ENCODE measurements around the gene RIPOR2. TPM values are rescaled to one million over a fixed set of nuclear protein-coding genes. Genes with fewer than 3 reads are reported as not detected.
"Not testable (repeated sequence)": the region's sequence is repeated elsewhere in the genome, so short reads cannot be mapped to it uniquely, and the experiment has no call there.

Gene RIPOR2
- polyA plus RNA-seq, 1 donor, result 8.8 TPM

GRCh38 chr6:24957199-24957598 is 21.4 kb upstream of the RIPOR2 start:
- DNase-seq, result no peak

- no peak for DNase-seq
Measured at GRCh38 chr6:24953726-24954125, 18.0 kb upstream of the RIPOR2 start.

- no peak for DNase-seq
Measured at GRCh38 chr6:24951811-24952299, 16.1 kb upstream of the RIPOR2 start.

DNA sequence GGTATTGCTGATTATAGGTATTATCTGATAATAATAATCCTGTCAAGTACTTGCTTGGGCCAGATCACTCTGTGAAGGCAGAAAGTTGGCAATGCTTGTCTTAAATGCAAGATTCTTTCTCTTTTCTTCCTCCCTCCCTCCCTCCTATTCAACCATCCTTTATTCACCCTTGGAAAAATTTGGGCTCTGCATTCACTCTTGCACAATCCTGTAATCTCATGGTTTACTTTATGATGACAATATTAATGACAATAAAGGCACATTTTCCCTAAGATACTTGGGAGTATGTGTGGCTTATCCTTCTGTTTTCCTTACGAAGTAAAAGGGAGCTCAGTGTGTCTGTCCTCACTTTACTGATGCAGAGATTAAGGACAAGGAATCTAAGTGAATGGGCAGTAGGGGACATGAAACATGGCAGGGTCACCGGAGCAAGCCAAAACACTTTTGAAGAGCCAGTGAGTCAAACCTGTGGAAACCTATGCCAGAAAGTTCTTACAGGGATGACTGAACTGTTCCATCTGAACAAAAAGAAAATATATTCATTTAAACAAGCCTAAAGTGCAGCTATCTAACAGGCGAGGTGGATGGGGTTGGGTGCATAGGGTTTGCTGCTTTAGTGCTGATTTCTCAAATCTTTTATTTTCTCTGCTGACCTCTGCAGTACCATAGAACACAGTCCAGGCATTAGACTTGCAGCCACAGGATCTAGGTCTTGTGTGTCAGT is 14.6 kb upstream of the RIPOR2 start:
- no peak for DNase-seq

GRCh38 chr6:24949020-24949569 is 13.3 kb upstream of the RIPOR2 start:
- no peak for DNase-seq

DNA sequence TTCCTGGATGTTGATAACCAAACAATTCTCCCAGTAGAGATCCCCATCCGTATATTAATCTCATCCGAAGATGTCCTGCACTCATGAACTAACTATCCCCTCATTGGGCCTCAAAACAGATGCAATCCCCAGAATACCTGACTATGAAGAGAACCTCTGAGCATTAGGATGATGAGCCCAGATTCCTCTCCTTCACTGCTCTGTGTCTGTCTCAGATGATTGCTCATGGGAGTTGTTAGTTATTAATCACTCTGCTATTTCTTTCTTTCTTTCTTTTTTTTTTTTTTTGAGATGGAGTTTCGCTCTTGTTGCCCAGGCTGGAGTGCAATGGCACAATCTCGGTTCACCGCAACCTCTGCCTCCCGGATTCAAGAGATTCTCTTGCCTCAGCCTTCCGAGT is 12.5 kb upstream of the RIPOR2 start:
- not testable (repeated sequence) for DNase-seq

DNA sequence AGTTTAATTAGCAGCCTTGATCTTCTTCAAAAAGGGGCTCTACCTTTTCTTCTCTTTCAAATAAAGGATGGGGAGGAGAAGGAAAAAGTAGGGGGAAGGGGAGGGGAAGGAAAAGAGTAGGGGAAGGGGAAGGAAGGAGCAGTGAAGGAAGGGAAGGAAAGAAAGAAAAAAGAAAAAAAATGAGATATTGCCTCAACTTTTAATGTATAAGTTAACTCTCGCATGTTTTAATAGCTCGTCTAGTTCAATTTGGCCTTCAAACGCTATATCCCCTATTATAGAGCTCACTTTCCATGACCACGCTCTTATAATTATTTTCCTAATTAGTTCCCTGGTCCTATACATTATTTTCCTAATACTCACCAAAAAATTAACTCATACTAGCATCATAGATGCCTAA is 11.9 kb upstream of the RIPOR2 start:
- DNase-seq, result no peak

GRCh38 chr6:24945054-24945453 is 9.3 kb upstream of the RIPOR2 start:
- DNase-seq, result no peak

DNA sequence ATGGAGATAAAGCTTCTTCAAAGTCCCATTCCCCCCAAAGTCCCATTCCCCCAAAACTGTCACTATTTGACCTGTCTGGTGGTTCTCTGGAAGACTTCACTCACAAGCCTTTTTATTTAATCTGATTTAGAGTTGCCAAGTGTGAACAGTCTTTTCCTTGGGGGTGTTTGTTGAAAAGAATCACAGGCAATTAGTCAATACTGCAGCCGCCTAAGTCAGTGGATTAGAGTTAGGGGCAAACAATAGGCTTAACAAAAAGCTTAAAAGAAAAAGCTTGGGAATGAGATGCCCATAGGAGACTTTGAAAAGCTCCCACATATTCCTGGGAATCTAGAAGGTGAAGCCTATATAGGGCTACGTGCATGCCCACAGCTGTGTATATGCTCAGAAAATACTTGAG is 8.0 kb upstream of the RIPOR2 start:
- no peak for DNase-seq

DNA sequence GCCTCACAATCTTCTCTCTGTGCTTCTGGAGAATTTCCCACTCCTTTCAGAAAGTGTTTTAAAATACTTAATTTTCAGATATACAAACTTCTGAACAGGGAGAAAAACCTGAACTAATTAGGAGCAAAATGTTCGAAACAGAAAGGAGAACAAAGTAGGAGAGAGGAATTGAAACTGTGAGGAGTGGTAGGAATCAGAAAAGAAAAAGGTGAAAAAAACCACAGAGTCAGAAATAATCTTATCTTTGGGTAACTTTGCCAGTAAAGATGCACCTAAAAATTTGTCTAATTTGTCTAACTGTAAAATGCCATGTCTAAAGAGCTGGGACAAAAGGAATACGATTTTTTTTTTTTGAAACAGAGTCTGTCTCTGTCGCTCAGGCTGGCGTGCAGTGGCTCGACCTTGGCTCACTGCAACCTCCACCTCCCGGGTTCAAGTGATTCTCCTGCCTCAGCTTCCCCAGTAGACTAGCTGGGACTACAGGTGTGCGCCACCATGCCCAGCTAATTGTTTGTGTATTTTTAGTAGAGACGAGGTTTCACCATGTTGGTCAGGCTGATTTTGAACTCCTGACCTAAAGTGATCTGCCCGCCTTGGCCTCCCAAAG is 4.7 kb upstream of the RIPOR2 start:
- DNase-seq, result no peak

DNA sequence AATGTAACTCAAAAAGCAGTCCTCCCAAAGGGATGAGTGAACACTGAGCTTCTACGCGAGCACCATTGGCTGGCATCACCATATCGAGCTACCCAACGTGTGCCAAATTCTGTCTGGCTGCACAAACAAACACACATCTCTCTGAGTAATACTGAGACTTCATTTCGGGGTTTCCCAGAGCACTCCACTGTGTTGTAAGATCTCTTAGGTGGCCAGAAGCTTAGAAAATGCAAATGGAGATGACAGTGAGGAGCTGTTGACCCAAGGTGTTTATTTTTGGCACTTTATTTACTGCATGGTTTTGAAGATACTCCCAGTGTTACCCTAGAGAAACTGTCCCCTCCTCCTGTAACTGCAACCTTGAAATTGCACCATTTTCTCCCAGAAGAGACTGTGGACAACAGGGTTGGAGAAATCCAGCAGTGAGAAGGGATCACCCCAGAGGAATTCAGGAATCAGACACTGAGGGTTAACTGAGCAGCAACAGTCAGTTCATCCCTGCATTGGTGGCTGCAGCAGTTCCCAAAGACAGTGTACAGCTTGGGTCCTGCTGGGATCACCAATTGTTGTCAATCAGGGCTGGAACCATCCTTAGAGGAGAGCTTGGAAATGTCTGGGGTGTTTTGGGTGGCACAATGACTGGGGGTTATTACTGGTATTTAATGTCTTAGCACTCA is 1.0 kb upstream of the RIPOR2 start:
- no peak for DNase-seq

DNA sequence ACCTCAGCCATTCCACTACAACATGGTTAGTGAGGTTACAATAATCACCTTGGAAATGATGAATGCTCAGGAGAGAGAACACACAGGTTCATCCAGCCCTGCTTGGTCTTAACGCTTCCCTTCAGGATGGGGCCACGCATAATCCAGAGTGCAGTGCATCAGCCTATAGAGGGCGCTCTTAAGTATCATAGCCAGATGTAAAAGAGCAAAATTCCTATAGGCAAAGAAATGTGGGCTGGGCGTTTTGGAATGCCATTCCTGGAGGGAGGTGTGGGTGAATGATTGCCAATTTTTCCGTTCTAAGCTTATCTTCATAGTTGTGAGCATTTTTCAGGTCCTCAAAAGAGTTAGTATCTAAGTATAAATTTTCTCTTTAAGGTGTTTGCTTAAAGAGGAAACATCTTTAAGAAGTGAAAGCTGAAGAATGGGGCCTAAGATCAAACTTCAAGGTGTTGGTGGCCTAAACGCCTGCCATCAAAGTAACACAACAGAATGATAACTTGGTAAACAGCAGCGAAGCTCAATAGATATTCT is 1.8 kb downstream of the RIPOR2 start:
- no peak for DNase-seq

- no peak for DNase-seq
Measured at GRCh38 chr6:24933266-24933665, 2.5 kb downstream of the RIPOR2 start.

GRCh38 chr6:24932832-24933231 is 2.9 kb downstream of the RIPOR2 start:
- DNase-seq, result no peak

- no peak for DNase-seq
Measured at GRCh38 chr6:24931718-24932691, 3.8 kb downstream of the RIPOR2 start.

- no peak for DNase-seq
Measured at GRCh38 chr6:24931296-24931695, 4.5 kb downstream of the RIPOR2 start.

DNA sequence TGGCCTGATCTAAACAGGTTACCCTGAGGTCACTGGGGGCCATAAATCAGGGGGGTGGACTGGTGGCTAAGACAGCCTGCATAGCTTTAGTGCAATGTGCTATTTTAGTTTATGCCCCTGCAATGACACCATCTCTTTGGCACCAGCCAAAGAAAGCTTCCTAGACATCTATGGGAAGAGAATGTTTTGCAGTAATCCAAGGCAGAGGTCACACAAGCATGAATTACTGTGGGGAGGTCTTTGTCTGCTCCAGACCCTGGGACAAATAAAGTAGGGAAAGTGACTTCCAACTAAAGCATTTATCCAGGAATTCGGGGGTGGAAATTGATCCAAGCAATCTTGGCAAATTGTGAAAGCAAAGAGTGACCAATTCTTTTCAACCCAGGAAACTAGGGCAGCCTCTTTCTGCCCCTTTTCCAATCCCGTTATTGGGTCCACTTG is 5.3 kb downstream of the RIPOR2 start:
- DNase-seq, result no peak

- DNase-seq, result no peak
Measured at GRCh38 chr6:24929242-24929641, 6.5 kb downstream of the RIPOR2 start.

- DNase-seq, result no peak
Measured at GRCh38 chr6:24927985-24928745, 7.6 kb downstream of the RIPOR2 start.

DNA sequence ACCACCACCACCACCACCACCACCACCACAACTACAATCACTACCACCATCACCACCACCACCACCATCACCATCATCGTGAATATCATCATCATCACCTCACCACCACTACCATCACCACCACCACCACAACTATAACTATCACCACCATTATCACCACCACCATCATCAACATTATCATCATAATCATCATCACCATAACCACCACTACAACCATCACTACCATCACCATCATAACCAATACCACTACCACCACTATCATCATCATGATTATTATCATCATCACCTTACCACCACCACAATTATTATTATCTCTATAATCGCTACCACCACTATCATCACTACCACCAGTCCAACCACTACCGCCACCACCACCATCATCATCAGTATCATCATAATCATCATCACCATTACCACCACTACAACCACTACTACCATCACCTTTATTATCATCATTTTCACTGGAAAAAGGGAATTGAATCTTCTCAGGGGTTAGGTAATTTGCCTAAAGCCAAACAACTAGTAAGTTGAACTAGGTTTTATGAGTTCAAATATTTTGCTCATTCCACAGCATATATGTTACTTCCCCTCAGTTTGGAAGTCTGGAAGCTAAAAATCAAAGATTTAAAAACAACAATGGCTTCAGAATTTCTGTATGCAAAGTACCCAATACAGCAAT is 8.3 kb downstream of the RIPOR2 start:
- DNase-seq, result no peak

Data from left kidney (tissue), 2 donors.